T-cell (primary cell): ENCODE measurements around the gene MSGN1. TPM values are rescaled to one million over a fixed set of nuclear protein-coding genes. Genes with fewer than 3 reads are reported as not detected.

Experiments used
- ATAC-seq, 4 experiments: fragments of 200-7000 bp in 3 of 4; fragments of 150-1000 bp in 1 of 4; cut with Tn5 transposase; replicated peaks in 1 of 4; 1 replicate in 3 of 4; 2 replicates in 1 of 4; pipeline ENCODE4 v1.10.0; 2021; ENCODE audit warnings: moderate library complexity in 3 of 4, mild to moderate bottlenecking in 2 of 4, moderate number of reproducible peaks in 1 of 4
- CTCF ChIA-PET, 2 donors: fragments of 300-600 bp; sonication (Branson Sonifier 250); formaldehyde crosslinking; loops; one replicate each; lab custom pipeline; 2022; ENCODE audit warnings: antibody characterized with exemption in 2 of 2; lab: Charles Lee
- POLR2A ChIA-PET, 2 donors: fragments of 300-600 bp; sonication (Branson Sonifier 250); formaldehyde crosslinking; loops; one replicate each; lab custom pipeline; 2022; ENCODE audit warnings: antibody characterized with exemption in 2 of 2; lab: Charles Lee
- DNase-seq, 35 experiments: peaks; one replicate each; pipeline versions ENCODE4 v3.0.0 to v3.0.0-alpha.2; 2013 to 2023
- H3K27ac ChIP-seq: one replicate; pipeline ENCODE4 v1.5.1; 2013; ENCODE audit warnings: low read length
- H3K27me3 ChIP-seq, 2 experiments: replicated peaks in 1 of 2; 1 replicate in 1 of 2; 2 replicates in 1 of 2; pipeline versions ENCODE4 v1.6.1 to v1.7.0; 2013; ENCODE audit warnings: low read length in 1 of 2, mixed read lengths in 1 of 2; ENCODE audit not compliant: control insufficient read depth in 2 of 2, insufficient read depth in 2 of 2; ENCODE audit errors: extremely low read depth in 1 of 2
- H3K36me3 ChIP-seq, 2 donors: 1 replicate in 1 of 2; 2 replicates in 1 of 2; pipeline versions ENCODE4 v1.6.1 to v1.7.0; 2013; ENCODE audit warnings: low read length in 1 of 2; ENCODE audit not compliant: control insufficient read depth in 2 of 2, insufficient read depth in 1 of 2; ENCODE audit errors: extremely low read depth in 1 of 2
- H3K4me1 ChIP-seq, 2 experiments: 1 replicate in 1 of 2; 2 replicates in 1 of 2; pipeline versions ENCODE4 v1.6.1 to v1.7.0; 2013; ENCODE audit warnings: low read length in 2 of 2, mixed read lengths in 1 of 2; ENCODE audit not compliant: insufficient read depth in 2 of 2, control insufficient read depth in 1 of 2; ENCODE audit errors: extremely low read depth in 1 of 2
- H3K4me3 ChIP-seq, 2 donors: 1 replicate in 1 of 2; 2 replicates in 1 of 2; pipeline versions ENCODE4 v1.5.1 to v1.7.0; 2013; ENCODE audit warnings: mild to moderate bottlenecking in 2 of 2, low read length in 1 of 2, moderate library complexity in 1 of 2; ENCODE audit not compliant: control insufficient read depth in 1 of 2; ENCODE audit errors: extremely low read depth in 1 of 2
- H3K9me3 ChIP-seq: 2 replicates; pipeline ENCODE4 v1.7.0; 2013
- H3K27ac Mint-ChIP-seq, 2 donors: one replicate each; pipeline ENCODE4 v1.8.0; 2020 to 2021; ENCODE audit warnings: mild to moderate bottlenecking in 2 of 2, mixed read lengths in 2 of 2
- H3K27me3 Mint-ChIP-seq, 2 donors: one replicate each; pipeline ENCODE4 v1.8.0; 2021 to 2022; ENCODE audit warnings: mixed read lengths in 2 of 2
- H3K36me3 Mint-ChIP-seq: one replicate; pipeline ENCODE4 v1.8.0; 2021; ENCODE audit warnings: mixed read lengths
- H3K4me1 Mint-ChIP-seq, 3 donors: one replicate each; pipeline ENCODE4 v1.8.0; 2020 to 2022; ENCODE audit warnings: mixed read lengths in 3 of 3, mild to moderate bottlenecking in 1 of 3
- H3K4me3 Mint-ChIP-seq, 3 donors: one replicate each; pipeline ENCODE4 v1.8.0; 2020 to 2022; ENCODE audit warnings: mild to moderate bottlenecking in 3 of 3, mixed read lengths in 3 of 3, moderate library complexity in 3 of 3
- H3K9me3 Mint-ChIP-seq, 3 donors: one replicate each; pipeline ENCODE4 v1.8.0; 2020 to 2022; ENCODE audit warnings: mixed read lengths in 3 of 3
- WGBS: methylation state at CpG from one replicate; pipeline ENCODE4 v1.1.5; 2013; ENCODE audit warnings: missing lambda C conversion rate; ENCODE audit not compliant: insufficient coverage; 5-methylcytosine and 5-hydroxymethylcytosine counted together
- total RNA-seq, 35 experiments: library from RNA in 6 of 35; stranded (reverse) in 6 of 35; fragments of 120-200 nt in 1 of 35; gene quantifications; one replicate each; pipeline versions ENCODE4 v1.2.1 to v1.2.4 and lab custom pipeline; 2013 to 2026

The MSGN1 gene
- total RNA-seq, 5 donors from 2014 or later (not counting 1 experiment from before 2014, with no cell fraction given) = not detected

DNA sequence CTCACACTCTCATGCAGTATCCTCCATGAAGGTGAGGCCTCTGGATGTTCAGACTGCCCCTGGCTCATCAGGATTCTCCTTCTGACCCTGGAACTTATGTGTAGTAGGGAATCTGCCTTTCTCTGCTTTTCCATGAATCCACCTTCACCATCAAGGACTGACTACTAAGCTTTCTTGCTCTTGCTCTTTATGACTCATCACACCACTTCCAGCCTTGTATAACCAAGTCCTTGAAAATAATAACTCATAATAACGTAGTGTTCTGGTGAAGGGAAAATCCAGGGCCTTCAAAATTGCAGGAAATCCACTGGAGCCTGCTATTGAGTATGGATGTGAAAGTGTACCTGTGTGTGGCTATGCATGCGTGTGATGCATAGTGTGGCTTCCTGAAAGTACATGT is 50.9 kb downstream of the MSGN1 start:
- CTCF ChIA-PET = no interaction called here

More for the DNA sequence above, 50.9 kb downstream of the MSGN1 start:
- Mint-ChIP-seq H3K4me3 (no peak overlapping the region), H3K4me1 (no peaks in the 10 kb centered on the region), H3K27me3 (peaks cover 7 to 15% of the 10 kb centered on the region in 2 donors), H3K27ac (no peak overlapping the region), H3K36me3 (no peaks in the 10 kb centered on the region), H3K9me3 (no peaks in the 10 kb centered on the region)
- DNase-seq (no peak), ATAC-seq (no peak)
- Histone ChIP-seq H3K4me3 (no peak overlapping the region), H3K36me3 (no peaks in the 10 kb centered on the region), H3K9me3 (no peaks in the 10 kb centered on the region), H3K4me1 (no peaks in the 10 kb centered on the region), H3K27me3 (peaks cover 0 to 6% of the 10 kb centered on the region in 2 experiments), H3K27ac (no peak overlapping the region)
- POLR2A ChIA-PET = no interaction called here
- no CpG with 5 or more reads among the region's 2 CpGs for WGBS

Other genes starting within 250 kb of the MSGN1 start
- gene SMC6, start 62.6 kb upstream of the MSGN1 start, total RNA-seq = 10 to 100 TPM; 14.1 to 22.8 (median 18.1) TPM
- 1 to 10 TPM; 7.6 to 9.2 (median 7.7) TPM for gene GEN1, start 62.3 kb upstream of the MSGN1 start, total RNA-seq
- gene KCNS3, start 62.2 kb downstream of the MSGN1 start, total RNA-seq = under 1 TPM in 1 of 5 donors, not detected in 4; 0.22 TPM